NK-92 (cell line): Measurements from ENCODE around the gene PRG2.
"Not testable (repeated sequence)": the region's sequence is repeated elsewhere in the genome, so short reads cannot be mapped to it uniquely, and the experiment has no call there.

Source experiments
- DNase-seq: peaks from one replicate; lab custom pipeline; 2025; ENCODE audit not compliant: unreplicated experiment; lab: John Stamatoyannopoulos, UW

The PRG2 gene

DNA sequence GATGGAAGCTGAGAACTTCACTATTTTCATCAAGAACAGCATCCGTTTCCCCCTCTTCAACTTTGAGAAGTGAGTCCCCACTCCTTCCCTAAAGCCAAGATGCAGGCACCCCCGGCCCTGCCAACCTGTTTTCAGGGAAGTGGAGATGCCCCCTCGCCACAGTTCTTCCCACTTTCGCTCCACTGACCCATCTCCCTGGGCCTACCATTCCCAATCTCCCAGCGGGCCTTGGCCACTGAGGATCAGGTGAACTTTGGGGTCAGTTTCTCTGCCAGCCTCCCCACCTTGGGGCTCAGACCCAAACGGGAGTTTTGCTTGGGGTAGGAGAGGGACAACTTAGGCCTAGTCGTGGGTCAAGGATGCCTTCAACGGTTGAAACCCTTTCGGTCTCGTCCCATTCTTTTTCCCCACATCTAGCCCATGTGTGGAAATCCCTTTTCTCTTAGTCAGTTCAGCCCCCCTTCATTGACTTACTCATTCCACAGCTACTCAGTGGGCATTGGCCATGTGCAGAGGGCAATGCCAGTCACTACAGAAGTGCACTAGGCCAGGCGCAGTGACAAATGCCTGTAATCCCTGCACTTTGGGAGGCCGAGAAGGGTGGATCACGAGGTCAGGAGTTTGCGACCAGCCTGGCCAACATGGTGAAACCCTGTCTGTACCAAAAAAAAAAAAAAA, 41.7 kb downstream of the PRG2 start:
- no peak for DNase-seq

DNA sequence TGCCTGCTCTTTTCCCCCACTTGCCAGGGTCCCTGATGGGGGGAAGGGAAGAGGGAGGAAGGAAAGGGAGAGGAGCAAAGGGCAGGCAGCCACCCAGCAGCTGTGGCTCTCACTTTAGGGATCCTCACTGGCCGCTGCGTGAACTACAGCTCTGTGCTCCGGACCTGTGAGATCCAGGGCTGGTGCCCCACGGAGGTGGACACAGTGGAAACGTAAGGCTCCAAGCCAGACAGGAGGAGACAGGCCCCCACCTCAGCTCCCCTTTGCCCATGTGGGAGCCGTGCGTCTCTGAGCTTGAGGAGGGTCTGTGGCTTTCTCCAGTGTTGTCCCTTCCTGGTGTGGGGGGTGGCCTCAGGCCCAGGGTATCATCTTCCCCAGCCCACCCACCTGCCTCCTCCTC, 42.4 kb downstream of the PRG2 start:
- DNase-seq: no peak

DNA sequence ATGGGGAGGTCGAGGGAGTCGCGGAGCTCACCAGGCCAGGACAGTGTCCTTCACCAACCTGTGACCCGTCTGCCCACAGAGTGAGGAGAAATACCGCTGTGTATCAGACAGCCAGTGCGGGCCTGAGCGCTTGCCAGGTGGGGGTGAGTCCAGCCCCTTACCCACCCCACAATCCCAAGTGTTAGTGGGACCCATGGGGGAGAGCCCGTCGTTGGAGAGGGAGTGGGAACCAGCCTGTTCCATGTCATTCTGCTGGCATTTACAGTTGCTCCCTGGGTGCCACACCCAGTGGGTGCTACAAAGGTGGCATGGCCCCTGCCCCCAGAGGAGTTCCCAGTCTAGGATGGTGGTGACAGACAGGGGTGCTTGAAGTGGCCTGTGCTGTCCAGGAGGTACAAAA, 43.1 kb downstream of the PRG2 start:
- DNase-seq: no peak

GRCh38 chr11:57345555-57346211, 44.8 kb downstream of the PRG2 start:
- no peak for DNase-seq

DNA sequence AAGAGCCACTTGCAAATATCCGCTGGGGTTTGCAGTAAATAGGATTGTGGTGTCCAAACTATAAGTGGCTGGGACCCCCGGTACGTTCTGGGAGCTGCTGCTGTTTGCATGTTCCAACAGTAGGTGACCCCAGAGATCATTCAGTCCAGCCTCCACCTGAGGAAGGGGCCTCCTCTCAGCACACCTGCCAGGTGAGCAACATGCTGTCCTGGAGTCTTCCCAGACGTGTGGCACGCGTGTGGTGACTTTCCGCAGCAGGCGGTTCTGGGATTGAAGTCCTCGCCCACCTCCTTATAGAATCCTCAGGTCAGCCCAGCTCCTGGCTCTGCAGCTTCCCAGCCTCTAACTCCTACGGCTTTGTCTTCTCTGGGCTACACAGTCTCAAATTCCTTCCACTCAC, 45.6 kb downstream of the PRG2 start:
- DNase-seq: no peak

- DNase-seq: no peak
Observed at GRCh38 chr11:57343825-57344224, 46.6 kb downstream of the PRG2 start.

- DNase-seq: no peak
Observed at GRCh38 chr11:57342702-57343101, 47.7 kb downstream of the PRG2 start.

- DNase-seq: no peak
Observed at GRCh38 chr11:57341250-57341808, 49.1 kb downstream of the PRG2 start.

DNA sequence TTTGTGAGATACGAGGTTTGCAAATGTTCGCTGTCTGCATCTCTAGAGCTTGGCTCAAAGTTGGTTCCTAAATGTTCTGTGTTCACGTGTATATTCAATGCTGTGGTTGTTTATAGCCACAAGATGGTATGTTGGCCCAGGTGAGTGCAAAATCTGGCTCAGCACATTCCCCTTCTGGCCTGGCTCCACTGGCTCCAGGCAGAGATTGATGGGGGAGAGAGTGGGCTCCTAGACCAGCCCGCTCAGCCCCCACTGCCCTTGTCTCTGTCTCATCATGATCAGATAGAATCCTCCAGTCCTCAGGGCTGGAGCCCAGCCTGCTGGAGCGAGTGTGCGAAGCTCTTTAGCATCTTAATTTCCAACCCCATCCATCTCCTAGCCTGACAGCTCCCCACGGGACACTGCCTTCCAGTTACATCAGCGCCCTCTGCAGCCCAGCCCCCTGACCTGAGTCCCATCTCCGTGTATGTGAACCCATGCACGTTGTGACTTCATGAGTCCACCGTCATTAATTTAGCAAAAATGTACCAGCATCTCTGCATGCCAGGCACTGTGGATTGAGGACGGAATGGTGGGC, 50.3 kb downstream of the PRG2 start:
- no peak for DNase-seq

GRCh38 chr11:57339328-57339727, 51.1 kb downstream of the PRG2 start:
- DNase-seq: no peak

DNA sequence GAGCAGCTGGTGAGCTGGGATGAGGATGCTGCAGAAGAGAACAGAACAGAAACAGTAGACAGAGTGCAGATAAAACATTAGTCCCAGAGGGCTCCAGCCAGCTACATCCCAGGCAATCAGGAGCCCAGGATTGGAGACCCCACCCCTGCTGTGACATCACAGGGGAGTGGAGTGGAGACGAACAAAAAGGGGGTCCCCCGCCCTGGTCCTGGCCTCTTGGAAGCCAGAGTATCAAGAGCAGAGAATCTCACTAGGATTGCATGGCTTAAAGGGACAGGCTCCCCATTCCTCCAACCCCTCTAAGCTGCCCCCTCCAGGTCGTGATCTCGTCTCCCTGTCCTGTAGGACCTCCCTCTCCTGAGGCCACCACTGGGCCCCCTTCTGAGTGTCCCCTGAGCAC, 52.3 kb downstream of the PRG2 start, which contains the start of gene P2RX3:
P2RX3 (plus strand) TSS at position 211 of the 400 bp plus-strand sequence. CDS start 199 bp downstream, outside the sequence.
- no peak for DNase-seq

GRCh38 chr11:57336856-57337255, 53.6 kb downstream of the PRG2 start:
- not testable (repeated sequence) for DNase-seq
